GM12878 (cell line): Measurements from ENCODE around the gene SLC2A8.

ENCODE experiments used
- MTA3 ChIP-seq: IDR thresholded peaks from 2 replicates; pipeline ENCODE4 v1.6.1; 2012; ENCODE audit warnings: low read length, inconsistent platforms, borderline replicate concordance
- POU2F2 ChIP-seq: IDR thresholded peaks from 3 replicates; pipeline ENCODE4 v1.6.1; 2011; ENCODE audit warnings: low read depth, mild to moderate bottlenecking, low read length, borderline replicate concordance
- RAD21 ChIP-seq: IDR thresholded peaks from 2 replicates; pipeline ENCODE4 v1.6.1; 2011; ENCODE audit warnings: mild to moderate bottlenecking, low read depth, low read length, moderate library complexity; ENCODE audit not compliant: insufficient read depth
- TF ChIP-seq, protein P1 (sequence below): IDR thresholded peaks from 2 replicates; pipeline ENCODE4 v1.6.1; 2011; ENCODE audit warnings: low read depth, mild to moderate bottlenecking, low read length, moderate library complexity, borderline replicate concordance; ENCODE audit errors: extremely low read depth
- TF ChIP-seq, protein P2 (sequence below), 3 experiments: IDR thresholded peaks in 2 of 3; conservative IDR thresholded peaks in 1 of 3; 2 replicates each; pipeline ENCODE4 v1.5.1; 2011; ENCODE audit warnings: low read depth in 3 of 3, low read length in 3 of 3, mild to moderate bottlenecking in 3 of 3, control low read depth in 2 of 3, moderate library complexity in 2 of 3, inconsistent platforms in 1 of 3, mixed read lengths in 1 of 3; ENCODE audit not compliant: control insufficient read depth in 2 of 3, insufficient read depth in 1 of 3; ENCODE audit errors: extremely low read depth in 1 of 3

DNA sequence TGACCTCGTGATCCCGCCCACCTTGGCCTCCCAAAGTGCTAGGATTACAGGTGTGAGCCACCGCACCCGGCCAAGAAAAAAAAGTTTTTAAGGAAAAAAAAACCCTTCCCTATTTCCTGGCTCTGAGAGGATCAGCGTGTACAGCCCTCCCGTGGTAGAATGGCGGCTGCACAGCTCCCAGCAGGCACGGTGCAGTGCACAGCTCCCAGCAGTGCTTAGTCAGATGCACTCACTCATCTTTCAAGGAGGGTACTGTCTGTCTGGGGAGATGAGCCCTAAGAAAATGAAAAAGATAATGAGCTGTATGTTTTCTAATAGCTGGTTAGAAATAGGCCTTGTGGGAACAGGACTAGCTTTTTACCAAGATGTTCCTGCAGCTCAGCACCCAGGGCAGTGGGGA, 36.7 kb upstream of the SLC2A8 start:
- TF ChIP-seq MTA3 (no peak), POU2F2 (no peak), RAD21 (no peak)
- TF ChIP-seq, protein P1, sequence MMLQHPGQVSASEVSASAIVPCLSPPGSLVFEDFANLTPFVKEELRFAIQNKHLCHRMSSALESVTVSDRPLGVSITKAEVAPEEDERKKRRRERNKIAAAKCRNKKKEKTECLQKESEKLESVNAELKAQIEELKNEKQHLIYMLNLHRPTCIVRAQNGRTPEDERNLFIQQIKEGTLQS = no peak
- TF ChIP-seq, protein P2, sequence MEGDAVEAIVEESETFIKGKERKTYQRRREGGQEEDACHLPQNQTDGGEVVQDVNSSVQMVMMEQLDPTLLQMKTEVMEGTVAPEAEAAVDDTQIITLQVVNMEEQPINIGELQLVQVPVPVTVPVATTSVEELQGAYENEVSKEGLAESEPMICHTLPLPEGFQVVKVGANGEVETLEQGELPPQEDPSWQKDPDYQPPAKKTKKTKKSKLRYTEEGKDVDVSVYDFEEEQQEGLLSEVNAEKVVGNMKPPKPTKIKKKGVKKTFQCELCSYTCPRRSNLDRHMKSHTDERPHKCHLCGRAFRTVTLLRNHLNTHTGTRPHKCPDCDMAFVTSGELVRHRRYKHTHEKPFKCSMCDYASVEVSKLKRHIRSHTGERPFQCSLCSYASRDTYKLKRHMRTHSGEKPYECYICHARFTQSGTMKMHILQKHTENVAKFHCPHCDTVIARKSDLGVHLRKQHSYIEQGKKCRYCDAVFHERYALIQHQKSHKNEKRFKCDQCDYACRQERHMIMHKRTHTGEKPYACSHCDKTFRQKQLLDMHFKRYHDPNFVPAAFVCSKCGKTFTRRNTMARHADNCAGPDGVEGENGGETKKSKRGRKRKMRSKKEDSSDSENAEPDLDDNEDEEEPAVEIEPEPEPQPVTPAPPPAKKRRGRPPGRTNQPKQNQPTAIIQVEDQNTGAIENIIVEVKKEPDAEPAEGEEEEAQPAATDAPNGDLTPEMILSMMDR (IDR thresholded peaks at IDR 0.05 in 2 of 3, conservative IDR thresholded peaks at IDR 0.05 in 1 of 3; ENCODE audit: control insufficient read depth in 2 of 3, extremely low read depth in 1 of 3, insufficient read depth in 1 of 3, low read depth in 3 of 3, low read length in 3 of 3) = no peak
